HFFc6 (cell line): Measurements from ENCODE around the gene ENSA. TPM values are rescaled to one million over a fixed set of nuclear protein-coding genes. Genes with fewer than 3 reads are reported as not detected.

Experiments used
- DNase-seq: peaks from one replicate; pipeline ENCODE4 v3.0.0-alpha.2; 2018
- H3K27ac Mint-ChIP-seq: 2 replicates; pipeline ENCODE4 v1.8.0; 2020; ENCODE audit warnings: mild to moderate bottlenecking, mixed read lengths
- H3K27me3 Mint-ChIP-seq: 2 replicates; pipeline ENCODE4 v1.8.0; 2021; ENCODE audit warnings: mild to moderate bottlenecking, moderate library complexity, mixed read lengths; ENCODE audit not compliant: insufficient read depth
- H3K36me3 Mint-ChIP-seq: 2 replicates; pipeline ENCODE4 v1.8.0; 2021; ENCODE audit warnings: low read depth, mixed read lengths
- H3K4me1 Mint-ChIP-seq: 2 replicates; pipeline ENCODE4 v1.8.0; 2020; ENCODE audit warnings: low read depth, mixed read lengths
- H3K4me3 Mint-ChIP-seq: 2 replicates; pipeline ENCODE4 v1.8.0; 2020; ENCODE audit warnings: mild to moderate bottlenecking, moderate library complexity, mixed read lengths
- H3K9me3 Mint-ChIP-seq: 2 replicates; pipeline ENCODE4 v1.8.0; 2020; ENCODE audit warnings: mild to moderate bottlenecking, mixed read lengths
- CTCF ChIP-seq: fragments of 200-600 bp; sonication (generic); IDR thresholded peaks from 2 replicates; pipeline ENCODE4 v1.5.0; 2021; ENCODE audit warnings: antibody characterized with exemption, mild to moderate bottlenecking
- total RNA-seq, 6 experiments: library from RNA; stranded (reverse); fragmentation: NEBNext Ultra II Directional; extraction: Animal tissue kit (Norgen Biotek cat#: 25700); gene quantifications; 2 replicates in 1 of 6; 3 replicates in 5 of 6; pipeline ENCODE4 v1.2.3, GENCODE V29; 2021

ENSA gene
- total RNA-seq, 6 experiments from 2014 or later, result 111 to 124 (median 119) TPM

DNA sequence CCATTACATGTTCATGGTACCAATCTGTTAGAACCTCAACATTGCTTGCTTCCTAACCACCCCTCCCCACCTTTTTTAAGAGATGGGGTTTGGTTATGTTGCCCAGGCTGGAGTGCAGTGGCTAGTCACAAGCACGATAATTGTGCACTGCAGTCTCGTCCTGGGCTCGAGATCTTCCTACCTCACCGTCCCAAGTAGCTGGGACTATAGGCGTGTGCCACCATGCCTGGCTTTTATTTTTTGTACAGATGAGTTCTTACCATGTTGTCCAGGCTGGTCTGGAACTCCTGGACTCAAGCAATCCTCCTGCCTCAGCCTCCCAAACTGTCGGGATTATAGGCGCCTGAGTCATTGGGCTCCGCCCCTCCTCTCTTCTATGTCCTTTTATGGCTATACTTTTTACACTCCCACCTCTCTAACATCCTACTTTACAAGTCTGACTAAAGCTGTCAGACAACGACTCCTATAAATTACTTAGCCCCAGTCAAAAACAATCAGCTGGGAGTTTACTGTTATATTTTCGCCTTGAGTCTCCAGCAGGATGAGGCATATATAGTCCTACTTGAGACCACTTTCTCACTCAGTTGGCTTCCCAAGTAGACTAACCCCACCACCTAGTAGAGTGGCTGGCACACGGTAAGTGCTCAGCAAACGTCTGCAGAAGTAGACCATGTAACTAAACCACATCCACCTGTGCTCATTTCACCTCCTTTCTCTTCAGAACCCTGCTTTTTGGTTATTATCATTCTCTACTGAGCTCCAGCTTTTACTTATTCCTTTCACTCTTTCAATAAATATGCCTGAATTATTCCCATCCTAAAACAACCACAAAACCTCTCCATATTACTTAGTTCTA is 13.8 kb downstream of the ENSA start:
- no peak overlapping the region for H3K4me3 Mint-ChIP-seq
- TF ChIP-seq CTCF, result no peak
- no peaks in the 10 kb centered on the region; the same call in 1 of the 2 replicates for H3K9me3 Mint-ChIP-seq
- H3K27me3 Mint-ChIP-seq, result peaks cover 7% of the 10 kb centered on the region
- DNase-seq, result no peak
- H3K36me3 Mint-ChIP-seq, result peaks cover 37% of the 10 kb centered on the region
- peaks cover 68% of the 10 kb centered on the region for H3K4me1 Mint-ChIP-seq
- H3K27ac Mint-ChIP-seq, result peak overlapping the region; percentile 62

- H3K9me3 Mint-ChIP-seq, result no peaks in the 10 kb centered on the region; the same call in 1 of the 2 replicates
- H3K27ac Mint-ChIP-seq, result peak overlapping the region; percentile 95
- peaks cover 24% of the 10 kb centered on the region for H3K36me3 Mint-ChIP-seq
- peaks cover 7% of the 10 kb centered on the region for H3K27me3 Mint-ChIP-seq
- H3K4me1 Mint-ChIP-seq, result peaks cover 63% of the 10 kb centered on the region
- peak overlapping the region; percentile 64 for H3K4me3 Mint-ChIP-seq
- TF ChIP-seq CTCF, result no peak
- DNase-seq, result peak; percentile 78
Measured at GRCh38 chr1:150613061-150613920, 16.1 kb downstream of the ENSA start.

GRCh38 chr1:150612014-150612345 is 17.4 kb downstream of the ENSA start:
- H3K9me3 Mint-ChIP-seq, result no peaks in the 10 kb centered on the region; the same call in 1 of the 2 replicates
- no peak for DNase-seq
- TF ChIP-seq CTCF, result no peak
- H3K27ac Mint-ChIP-seq, result peak overlapping the region; percentile 95
- peaks cover 20% of the 10 kb centered on the region for H3K36me3 Mint-ChIP-seq
- peak overlapping the region; percentile 33 for H3K4me3 Mint-ChIP-seq
- peaks cover 63% of the 10 kb centered on the region for H3K4me1 Mint-ChIP-seq
- H3K27me3 Mint-ChIP-seq, result peaks cover 7% of the 10 kb centered on the region

DNA sequence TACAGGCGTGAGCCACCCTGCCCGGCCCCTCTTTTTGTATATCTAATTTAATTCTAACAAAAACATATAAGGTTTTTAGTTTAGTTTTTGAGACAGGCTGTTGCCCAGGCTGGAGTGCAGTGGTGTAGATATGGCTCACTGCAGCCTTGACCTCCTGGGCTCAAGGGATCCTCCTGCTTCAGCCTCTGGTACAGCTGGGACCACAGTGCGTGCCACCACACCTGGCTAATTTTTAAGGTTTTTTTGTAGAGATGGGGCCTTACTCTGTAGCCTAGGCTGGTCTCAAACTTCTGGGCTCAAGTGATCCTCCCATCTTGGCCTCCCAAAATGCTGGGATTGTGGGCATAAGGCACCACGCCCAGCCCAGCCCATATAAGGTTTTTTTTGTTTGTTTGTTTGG is 18.8 kb downstream of the ENSA start:
- Mint-ChIP-seq H3K27me3 (peaks cover 3% of the 10 kb centered on the region; the same call in 1 of the 2 replicates), H3K4me1 (peaks cover 60% of the 10 kb centered on the region), H3K27ac (peak overlapping the region; percentile 95), H3K36me3 (peaks cover 12% of the 10 kb centered on the region), H3K9me3 (no peaks in the 10 kb centered on the region; the same call in 1 of the 2 replicates), H3K4me3 (no peak overlapping the region)
- DNase-seq, result no peak
- no peak for TF ChIP-seq CTCF

GRCh38 chr1:150609732-150610131 is 19.7 kb downstream of the ENSA start:
- DNase-seq, result no peak
- H3K36me3 Mint-ChIP-seq, result peaks cover 5% of the 10 kb centered on the region
- no peak overlapping the region for H3K4me3 Mint-ChIP-seq
- peaks cover 58% of the 10 kb centered on the region for H3K4me1 Mint-ChIP-seq
- peak overlapping the region; percentile 95 for H3K27ac Mint-ChIP-seq
- TF ChIP-seq CTCF, result no peak
- peaks cover 3% of the 10 kb centered on the region; the same call in 1 of the 2 replicates for H3K27me3 Mint-ChIP-seq
- no peaks in the 10 kb centered on the region for H3K9me3 Mint-ChIP-seq
